Measurements from ENCODE around the gene CELF6. TPM values are rescaled to one million over a fixed set of nuclear protein-coding genes. Genes with fewer than 3 reads are reported as not detected.

CELF6 gene
- under 1 TPM; 0.37 to 0.40 TPM for total RNA-seq

DNA sequence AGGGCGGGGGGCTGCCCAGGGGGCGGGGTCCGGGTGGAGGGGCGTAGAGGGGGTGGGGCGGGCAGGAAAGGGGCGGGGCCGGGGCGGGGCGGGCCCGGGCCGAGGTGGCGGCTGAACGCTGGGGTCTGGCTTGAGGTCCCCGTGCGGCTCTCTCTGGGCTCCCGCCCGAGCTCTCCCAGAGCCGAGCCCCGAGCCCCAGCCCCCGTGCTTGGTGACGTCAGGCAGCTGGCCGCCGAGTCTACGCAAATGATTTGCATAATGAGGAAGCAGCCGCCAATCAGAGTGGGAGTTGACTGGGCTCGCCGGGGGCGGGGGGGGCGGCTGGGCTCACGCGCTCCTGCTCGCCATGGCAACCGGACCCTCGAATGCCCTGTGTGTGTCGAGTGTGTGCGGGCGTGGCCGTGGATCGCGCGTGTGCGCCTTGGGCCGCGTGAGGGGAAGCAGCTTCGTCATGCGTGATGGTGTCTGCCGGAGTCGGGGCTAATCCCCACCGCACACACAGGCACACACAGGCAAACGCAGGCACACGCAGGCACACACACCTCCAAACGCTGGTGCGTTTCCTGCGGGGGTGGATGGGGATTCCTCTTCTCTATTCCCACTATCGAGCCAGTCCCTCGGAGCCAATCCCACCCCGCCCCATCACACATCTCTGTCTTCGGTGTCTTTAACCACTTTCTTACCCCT is at the start of gene CELF6:
CELF6 (minus strand) TSS at position 173 of the 687 bp plus-strand sequence. CDS start 283 bp downstream, outside the sequence.
- Mint-ChIP-seq H3K4me1 (peaks cover 15% of the 10 kb centered on the region), H3K27ac (peak within 1 kb of the TSS; percentile 21), H3K9me3 (ENCODE audit: low read depth) (peaks cover 8% of the 10 kb centered on the region), H3K36me3 (ENCODE audit: low read depth) (peaks cover 6% of the 10 kb centered on the region), H3K27me3 (peaks cover 8% of the 10 kb centered on the region), H3K4me3 (peak within 1 kb of the TSS; percentile 71)
- intact Hi-C loops (cut with DNase I, micrococcal nuclease) = loop anchor here (1.0 to 5.0 kb wide), 6 partner anchors 48 to 367 kb away; partner anchors contain the start of genes HEXA (in 2 of the 2), ARIH1 (in 1 of the 2), BBS4 (in 1 of the 2) and HIGD2B (in 1 of the 2)
- ChIA-PET CTCF (interaction anchor here (1.0 to 1.4 kb wide), 3 partner anchors 10 to 144 kb away, joined by 3 to 4 read pairs (median 3); no protein-coding TSS in a partner anchor), POLR2A (no interaction called here)
- peak; percentile 84 for DNase-seq
- ATAC-seq = peak; percentile 78

DNA sequence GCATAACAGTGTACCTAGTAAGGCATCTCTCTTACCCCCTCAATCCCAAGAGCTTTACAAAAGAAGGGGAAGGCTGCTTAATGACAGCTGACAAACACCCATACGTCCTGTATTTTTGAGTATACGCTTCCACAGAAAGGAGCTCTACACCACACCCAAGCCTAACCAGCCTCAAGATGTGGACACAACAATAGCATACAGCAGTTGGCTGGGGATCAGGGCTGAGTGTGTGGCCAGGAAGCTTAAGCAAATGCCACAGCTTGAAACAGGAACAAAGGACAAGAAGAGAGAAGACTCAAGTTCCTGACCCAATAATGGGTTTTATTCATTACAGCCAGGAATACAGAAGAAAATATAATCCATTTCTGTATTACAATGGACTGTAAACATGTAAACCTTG is 48.9 kb upstream of the CELF6 start:
- ATAC-seq = no peak
- no peak overlapping the region for H3K4me3 Mint-ChIP-seq
- peaks cover 21% of the 10 kb centered on the region for H3K36me3 Mint-ChIP-seq (ENCODE audit: low read depth)
- no peak for DNase-seq
- ChIA-PET POLR2A (no interaction called here), CTCF (interaction anchor here (0.6 kb wide), 1 partner anchor 365 kb away, joined by 3 read pairs; no protein-coding TSS in a partner anchor)
- H3K27ac Mint-ChIP-seq = no peak overlapping the region
- H3K9me3 Mint-ChIP-seq (ENCODE audit: low read depth) = no peaks in the 10 kb centered on the region
- H3K4me1 Mint-ChIP-seq = peaks cover 35% of the 10 kb centered on the region
- no peaks in the 10 kb centered on the region for H3K27me3 Mint-ChIP-seq
- intact Hi-C loops (cut with DNase I, micrococcal nuclease) = no loop called here

DNA sequence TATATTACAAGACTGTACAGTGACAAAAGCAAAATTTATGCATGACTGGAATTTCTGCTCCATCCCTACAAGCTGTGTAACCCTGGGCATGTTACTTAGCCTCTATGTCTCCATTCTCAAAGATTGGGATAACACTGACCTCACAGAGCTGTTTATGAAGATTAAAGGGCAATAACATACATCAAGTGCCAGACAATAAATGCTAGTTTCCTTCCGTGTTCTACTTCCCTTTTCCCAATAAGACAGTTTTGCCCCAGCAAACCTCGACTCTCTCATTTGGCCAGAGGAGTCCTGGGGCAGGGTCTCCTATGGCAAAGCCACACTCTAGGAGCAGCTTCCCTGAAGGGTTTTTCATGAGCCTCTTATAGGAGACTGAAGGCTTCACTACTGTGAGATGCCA is 48.4 kb upstream of the CELF6 start:
- peaks cover 30% of the 10 kb centered on the region for H3K4me1 Mint-ChIP-seq
- POLR2A ChIA-PET = no interaction called here
- H3K36me3 Mint-ChIP-seq (ENCODE audit: low read depth) = peaks cover 22% of the 10 kb centered on the region
- no peaks in the 10 kb centered on the region for H3K27me3 Mint-ChIP-seq
- CTCF ChIA-PET = interaction anchor here (0.5 to 1.2 kb wide), 4 partner anchors 14 to 1310 kb away, joined by 3 to 4 read pairs (median 3); no protein-coding TSS in a partner anchor
- DNase-seq = no peak
- no peaks in the 10 kb centered on the region for H3K9me3 Mint-ChIP-seq (ENCODE audit: low read depth)
- ATAC-seq = no peak
- no peak overlapping the region for H3K4me3 Mint-ChIP-seq
- no peak overlapping the region for H3K27ac Mint-ChIP-seq
- intact Hi-C loops (cut with DNase I, micrococcal nuclease) = no loop called here

DNA sequence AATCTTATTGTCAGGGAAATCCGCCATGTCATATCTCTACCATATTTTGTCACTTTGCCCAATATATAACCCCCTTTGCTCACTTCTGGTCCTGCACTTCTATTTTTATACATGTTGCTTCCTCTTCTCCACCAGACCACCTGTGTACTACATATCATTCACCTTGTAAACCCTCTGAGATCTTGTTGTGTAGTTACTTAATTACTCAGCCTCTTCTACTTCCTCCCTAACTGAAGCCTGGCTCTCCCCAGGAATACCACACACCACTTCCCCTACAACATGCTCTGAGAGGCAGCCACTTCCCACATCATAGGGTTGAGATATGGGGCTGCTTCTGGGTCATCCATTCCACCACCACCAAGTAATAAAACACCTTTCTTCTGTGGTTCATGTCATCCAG is 45.9 kb upstream of the CELF6 start:
- CTCF ChIA-PET = interaction anchor here (0.6 to 1.4 kb wide), 2 partner anchors 11 to 252 kb away, joined by 3 to 5 read pairs; no protein-coding TSS in a partner anchor
- Mint-ChIP-seq H3K4me1 (peaks cover 21% of the 10 kb centered on the region), H3K4me3 (no peak overlapping the region), H3K36me3 (ENCODE audit: low read depth) (peaks cover 17% of the 10 kb centered on the region), H3K9me3 (ENCODE audit: low read depth) (no peaks in the 10 kb centered on the region), H3K27ac (peak overlapping the region; percentile 16), H3K27me3 (no peaks in the 10 kb centered on the region)
- ATAC-seq (peak; percentile 78), DNase-seq (peak; percentile 15)
- POLR2A ChIA-PET = interaction anchor here (1.2 kb wide), 1 partner anchor 9 kb away, joined by 5 read pairs; no protein-coding TSS in a partner anchor
- intact Hi-C loops (cut with DNase I, micrococcal nuclease) = no loop called here

DNA sequence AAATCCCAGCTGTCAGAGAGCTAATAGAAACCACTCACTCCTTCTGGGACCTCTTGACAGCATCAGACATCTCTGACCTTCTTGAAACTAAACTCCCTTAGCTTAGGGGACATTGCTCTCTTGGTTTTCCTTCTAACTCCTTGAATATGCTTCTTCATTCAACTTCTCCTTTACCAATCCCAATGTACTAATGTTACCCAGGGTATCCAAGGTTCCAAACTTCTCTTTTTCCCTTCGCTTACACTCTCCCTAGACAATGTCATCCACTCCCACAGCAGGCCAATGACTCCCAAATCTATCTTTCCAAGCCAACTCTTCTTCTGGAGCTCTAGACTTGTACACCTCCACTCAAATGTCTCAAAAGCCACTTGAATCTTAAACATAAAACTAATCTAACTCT is 41.2 kb upstream of the CELF6 start:
- DNase-seq = no peak
- ChIA-PET CTCF (interaction anchor here (1.2 kb wide), 1 partner anchor 21 kb away, joined by 4 read pairs; no protein-coding TSS in a partner anchor), POLR2A (interaction anchor here (0.6 kb wide), 1 partner anchor 11 kb away, joined by 3 read pairs; no protein-coding TSS in a partner anchor)
- Mint-ChIP-seq H3K4me1 (peaks cover 16% of the 10 kb centered on the region), H3K27me3 (no peaks in the 10 kb centered on the region), H3K36me3 (ENCODE audit: low read depth) (peaks cover 7% of the 10 kb centered on the region), H3K9me3 (ENCODE audit: low read depth) (no peaks in the 10 kb centered on the region), H3K4me3 (no peak overlapping the region), H3K27ac (no peak overlapping the region)
- no peak for ATAC-seq
- intact Hi-C loops (cut with DNase I, micrococcal nuclease) = no loop called here

DNA sequence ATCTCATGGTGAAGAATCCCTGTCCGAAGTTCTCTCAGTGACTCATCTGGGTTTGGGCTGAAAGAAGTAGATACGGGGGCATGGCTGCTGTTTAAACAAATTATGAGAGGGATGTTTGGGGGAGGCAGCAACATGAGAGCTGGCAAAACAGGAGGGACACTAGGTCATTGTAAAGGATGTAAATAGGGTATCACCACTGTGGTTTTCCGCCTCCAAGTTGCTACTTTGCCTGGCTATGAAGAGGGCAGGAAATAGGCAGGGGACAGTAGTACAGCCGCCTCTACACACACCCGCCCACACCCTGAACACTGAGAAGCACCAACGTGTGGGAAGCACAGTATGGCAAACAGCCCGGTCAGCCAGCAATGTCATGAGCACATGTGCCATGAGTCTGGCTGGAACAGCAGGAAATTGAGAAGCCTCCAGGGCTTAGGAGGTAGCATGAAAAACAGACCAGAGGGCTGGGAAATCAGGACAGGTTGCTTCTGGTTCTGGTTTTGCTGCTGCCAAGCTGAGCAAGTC is 38.8 kb upstream of the CELF6 start:
- H3K9me3 Mint-ChIP-seq (ENCODE audit: low read depth) = no peaks in the 10 kb centered on the region
- DNase-seq (peak; percentile 7), ATAC-seq (no peak)
- peaks cover 7% of the 10 kb centered on the region for H3K36me3 Mint-ChIP-seq (ENCODE audit: low read depth)
- H3K4me1 Mint-ChIP-seq = peaks cover 9% of the 10 kb centered on the region
- no peak overlapping the region for H3K4me3 Mint-ChIP-seq
- no peaks in the 10 kb centered on the region for H3K27me3 Mint-ChIP-seq
- POLR2A ChIA-PET = no interaction called here
- H3K27ac Mint-ChIP-seq = no peak overlapping the region
- CTCF ChIA-PET = interaction anchor here (0.6 to 1.2 kb wide), 4 partner anchors 46 to 499 kb away, joined by 3 to 4 read pairs (median 4); no protein-coding TSS in a partner anchor
- intact Hi-C loops (cut with DNase I, micrococcal nuclease) = no loop called here

DNA sequence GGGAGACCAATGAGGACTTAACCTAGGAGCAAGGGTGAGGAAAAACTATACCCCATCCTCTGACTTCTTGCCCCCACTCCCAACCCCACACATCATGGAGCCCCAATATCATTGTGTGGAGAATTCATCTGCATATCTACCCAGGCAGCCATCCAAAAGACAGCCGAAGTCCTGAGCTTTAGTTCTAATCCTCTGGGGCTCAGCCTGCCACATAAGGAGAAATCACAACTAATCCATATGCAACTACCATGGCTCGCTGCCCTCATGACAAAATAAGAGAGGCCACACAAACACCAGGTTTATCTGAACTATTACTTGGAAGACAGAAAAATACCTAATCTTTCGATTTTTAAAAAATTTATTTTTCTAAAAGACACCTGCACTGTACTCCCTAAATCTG is 38.2 kb upstream of the CELF6 start:
- no peak overlapping the region for H3K27ac Mint-ChIP-seq
- H3K9me3 Mint-ChIP-seq (ENCODE audit: low read depth) = no peaks in the 10 kb centered on the region
- intact Hi-C loops (cut with DNase I, micrococcal nuclease) = no loop called here
- ChIA-PET CTCF (interaction anchor here (1.0 kb wide), 1 partner anchor 46 kb away, joined by 4 read pairs; no protein-coding TSS in a partner anchor), POLR2A (no interaction called here)
- H3K4me3 Mint-ChIP-seq = no peak overlapping the region
- ATAC-seq = no peak
- peaks cover 9% of the 10 kb centered on the region for H3K4me1 Mint-ChIP-seq
- H3K27me3 Mint-ChIP-seq = no peaks in the 10 kb centered on the region
- H3K36me3 Mint-ChIP-seq (ENCODE audit: low read depth) = peaks cover 10% of the 10 kb centered on the region
- DNase-seq = no peak

DNA sequence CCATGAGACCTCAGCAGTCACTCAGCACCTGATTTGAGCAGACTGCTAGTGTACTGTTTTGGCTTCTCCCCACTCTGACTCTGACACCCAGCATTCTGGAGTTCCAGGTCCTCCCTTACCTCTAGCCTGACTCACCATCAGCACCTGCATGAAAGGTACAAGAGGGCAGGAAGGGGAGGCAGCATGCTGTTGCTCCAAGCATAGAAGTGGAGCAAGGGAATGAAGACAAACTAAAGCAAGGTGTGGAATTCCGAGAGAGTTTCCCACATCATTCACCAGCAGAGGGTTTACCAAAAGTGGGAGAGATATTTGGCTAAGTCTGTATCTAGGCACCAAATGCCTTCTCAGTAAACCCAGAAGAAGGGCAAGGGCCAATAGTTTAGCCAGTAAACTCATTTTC is 34.5 kb upstream of the CELF6 start:
- peaks cover 9% of the 10 kb centered on the region for H3K4me1 Mint-ChIP-seq
- no peaks in the 10 kb centered on the region for H3K27me3 Mint-ChIP-seq
- ChIA-PET POLR2A (no interaction called here), CTCF (interaction anchor here (1.3 kb wide), 1 partner anchor 12 kb away, joined by 3 read pairs; no protein-coding TSS in a partner anchor)
- DNase-seq (no peak), ATAC-seq (no peak)
- H3K9me3 Mint-ChIP-seq (ENCODE audit: low read depth) = no peaks in the 10 kb centered on the region
- intact Hi-C loops (cut with DNase I, micrococcal nuclease) = no loop called here
- H3K36me3 Mint-ChIP-seq (ENCODE audit: low read depth) = peaks cover 17% of the 10 kb centered on the region
- no peak overlapping the region for H3K27ac Mint-ChIP-seq
- H3K4me3 Mint-ChIP-seq = no peak overlapping the region

DNA sequence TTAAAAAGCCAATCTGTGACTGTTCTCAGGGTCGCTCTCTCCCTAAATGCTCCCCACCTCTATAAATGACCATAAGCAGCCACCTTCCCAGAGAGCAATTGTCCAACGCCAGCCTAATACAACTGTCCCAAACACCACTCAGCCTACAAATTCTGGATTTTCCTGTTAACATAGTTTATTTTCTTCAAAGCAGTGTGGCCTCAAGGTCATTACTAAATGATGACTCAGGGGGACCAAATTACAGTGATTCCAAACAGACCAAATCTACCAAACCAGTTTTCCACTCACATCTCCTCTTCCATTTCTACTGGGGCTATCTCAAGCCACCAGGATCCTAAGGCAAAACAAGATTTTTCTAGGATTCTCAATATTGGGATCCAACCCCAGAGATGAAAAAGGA is 33.3 kb upstream of the CELF6 start:
- Mint-ChIP-seq H3K36me3 (ENCODE audit: low read depth) (peaks cover 20% of the 10 kb centered on the region), H3K27me3 (no peaks in the 10 kb centered on the region), H3K9me3 (ENCODE audit: low read depth) (no peaks in the 10 kb centered on the region), H3K4me3 (no peak overlapping the region), H3K27ac (no peak overlapping the region), H3K4me1 (no peaks in the 10 kb centered on the region)
- DNase-seq (no peak), ATAC-seq (no peak)
- CTCF ChIA-PET = no interaction called here
- intact Hi-C loops (cut with DNase I, micrococcal nuclease) = no loop called here
- POLR2A ChIA-PET = no interaction called here

DNA sequence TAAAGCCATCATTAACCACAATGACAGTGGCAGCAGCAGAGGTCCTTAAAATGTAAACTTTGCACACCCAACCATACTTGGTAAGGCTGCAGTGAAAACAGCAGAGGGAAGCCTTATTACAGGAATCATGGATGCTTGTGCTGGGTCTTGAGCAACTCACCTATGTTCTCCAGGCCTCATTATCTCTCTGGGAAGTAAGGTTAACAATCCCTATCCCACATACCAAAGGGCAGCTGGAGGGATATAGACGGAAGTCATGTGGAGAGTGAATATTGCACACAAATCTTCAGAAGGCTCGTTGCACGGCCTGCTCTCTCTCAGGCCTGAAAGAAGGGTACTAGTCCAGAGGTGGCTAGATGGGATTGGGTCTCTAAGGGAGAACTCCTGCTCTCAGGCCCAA is 25.8 kb upstream of the CELF6 start:
- no peaks in the 10 kb centered on the region for H3K27me3 Mint-ChIP-seq
- H3K9me3 Mint-ChIP-seq (ENCODE audit: low read depth) = no peaks in the 10 kb centered on the region
- peaks cover 13% of the 10 kb centered on the region for H3K36me3 Mint-ChIP-seq (ENCODE audit: low read depth)
- no peak overlapping the region for H3K27ac Mint-ChIP-seq
- no peaks in the 10 kb centered on the region for H3K4me1 Mint-ChIP-seq
- ChIA-PET POLR2A (no interaction called here), CTCF (no interaction called here)
- H3K4me3 Mint-ChIP-seq = no peak overlapping the region
- intact Hi-C loops (cut with DNase I, micrococcal nuclease) = no loop called here
- ATAC-seq (no peak), DNase-seq (no peak)

DNA sequence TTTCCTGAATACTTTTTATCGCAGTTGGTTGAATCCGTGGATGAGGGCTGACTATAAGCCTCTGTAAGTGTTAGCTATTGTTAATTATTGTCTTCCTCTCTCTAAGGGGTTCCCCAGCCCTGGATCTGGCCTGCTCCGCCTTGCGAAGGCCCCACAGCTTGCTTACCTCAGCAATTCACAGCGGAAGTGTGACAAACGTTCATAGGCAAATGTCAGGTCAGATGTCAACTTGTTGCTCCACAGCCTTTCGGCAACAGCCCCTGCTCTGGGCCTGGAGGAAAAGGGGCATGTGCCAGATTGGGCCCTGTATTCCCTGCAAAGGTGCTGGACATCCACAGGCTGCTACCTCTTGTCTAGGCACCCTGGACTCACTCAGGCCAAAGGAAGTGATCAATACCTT is 25.3 kb upstream of the CELF6 start:
- intact Hi-C loops (cut with DNase I, micrococcal nuclease) = no loop called here
- Mint-ChIP-seq H3K27me3 (no peaks in the 10 kb centered on the region), H3K9me3 (ENCODE audit: low read depth) (no peaks in the 10 kb centered on the region), H3K4me3 (no peak overlapping the region), H3K4me1 (no peaks in the 10 kb centered on the region), H3K36me3 (ENCODE audit: low read depth) (peaks cover 13% of the 10 kb centered on the region), H3K27ac (no peak overlapping the region)
- ChIA-PET CTCF (no interaction called here), POLR2A (no interaction called here)
- ATAC-seq = no peak
- no peak for DNase-seq

DNA sequence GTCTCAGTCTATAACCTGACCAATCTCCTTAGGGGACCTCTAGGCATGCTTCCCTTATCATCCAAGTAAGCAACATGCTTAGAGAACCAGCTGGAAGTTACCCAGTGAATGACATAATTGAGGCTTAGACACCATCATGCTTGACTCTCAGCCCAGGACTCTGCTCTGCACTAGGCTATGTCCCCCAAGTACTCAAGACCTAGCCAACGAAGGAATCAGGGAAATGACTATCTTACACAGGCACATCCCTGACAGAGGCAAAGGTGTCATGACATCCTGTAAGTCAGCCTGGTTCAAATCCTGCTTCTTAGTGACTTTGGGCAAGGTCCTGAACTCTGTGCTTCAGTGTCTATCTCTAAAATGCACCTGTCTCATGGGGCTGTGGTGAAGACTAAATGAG is 24.6 kb upstream of the CELF6 start:
- no peaks in the 10 kb centered on the region for H3K9me3 Mint-ChIP-seq (ENCODE audit: low read depth)
- DNase-seq (no peak), ATAC-seq (no peak)
- no peak overlapping the region for H3K4me3 Mint-ChIP-seq
- ChIA-PET CTCF (no interaction called here), POLR2A (no interaction called here)
- peaks cover 13% of the 10 kb centered on the region for H3K36me3 Mint-ChIP-seq (ENCODE audit: low read depth)
- intact Hi-C loops (cut with DNase I, micrococcal nuclease) = no loop called here
- no peak overlapping the region for H3K27ac Mint-ChIP-seq
- no peaks in the 10 kb centered on the region for H3K4me1 Mint-ChIP-seq
- no peaks in the 10 kb centered on the region for H3K27me3 Mint-ChIP-seq
